SH-SY5Y (cell line): ENCODE measurements around the gene RALY.

Experiments
- GATA2 ChIP-seq: IDR thresholded peaks from 2 replicates; pipeline ENCODE4 v1.6.1; 2011; ENCODE audit warnings: mild to moderate bottlenecking, low read depth, low read length
- GATA3 ChIP-seq: IDR thresholded peaks from 2 replicates; pipeline ENCODE4 v1.6.1; 2011; ENCODE audit warnings: low read depth, mild to moderate bottlenecking, low read length, moderate library complexity

- TF ChIP-seq GATA2 (no peak), GATA3 (no peak)
These were observed 662 bp upstream of the RALY start for GRCh38 chr20:33992923-33993575.
